Ascending aorta (tissue), 2 donors: ENCODE data around the gene TMEM59L. TPM values are rescaled to one million over a fixed set of nuclear protein-coding genes. Genes with fewer than 3 reads are reported as not detected.
A peak's percentile ranks its signal among the peaks of the same experiment; 100 is the strongest.

Source experiments
- DNase-seq, 2 donors: peaks; one replicate each; pipeline ENCODE4 v3.0.0-alpha.2; 2019; ENCODE audit warnings: low spot score in 2 of 2
- H3K27ac ChIP-seq, 2 donors: fragments of 200-600 bp; sonication (generic); one replicate each; pipeline ENCODE4 v1.5.1; 2016 to 2017; ENCODE audit warnings: mild to moderate bottlenecking in 1 of 2
- H3K27me3 ChIP-seq: fragments of 200-600 bp; sonication (generic); one replicate; pipeline ENCODE4 v1.5.1; 2017
- H3K36me3 ChIP-seq, 2 donors: fragments of 200-600 bp; sonication (generic); one replicate each; pipeline ENCODE4 v1.5.1; 2016
- H3K4me1 ChIP-seq, 2 donors: fragments of 200-600 bp; sonication (generic); one replicate each; pipeline ENCODE4 v1.5.1; 2016 to 2017; ENCODE audit warnings: mild to moderate bottlenecking in 1 of 2
- H3K4me3 ChIP-seq, 2 donors: fragments of 200-600 bp; sonication (generic); one replicate each; pipeline ENCODE4 v1.5.1; 2016 to 2017; ENCODE audit warnings: mild to moderate bottlenecking in 1 of 2
- H3K9me3 ChIP-seq, 2 donors: fragments of 200-600 bp; sonication (generic); one replicate each; pipeline ENCODE4 v1.5.1; 2016
- intact Hi-C: fragments of 100-400 bp; cut with DNase I; formaldehyde crosslinking; loops from one replicate; pipeline ENCODE4 v1.15.1; 2023
- total RNA-seq: library from RNA; depleted of rRNA; stranded (reverse); fragments of >200 nt; gene quantifications from one replicate; pipeline ENCODE4 v1.1.0, GENCODE V29; 2016
- TF ChIP-seq, protein P1 (sequence below), 3 experiments: fragments of 200-600 bp in 2 of 3; fragments of 450-650 bp in 1 of 3; sonication (generic) in 2 of 3; IDR thresholded peaks; one replicate each; pipeline ENCODE4 v1.5.1; 2016 to 2019; ENCODE audit warnings: antibody characterized with exemption in 3 of 3, mild to moderate bottlenecking in 1 of 3, moderate library complexity in 1 of 3

Gene TMEM59L
- total RNA-seq, 1 donor from 2014 or later, result not detected

DNA sequence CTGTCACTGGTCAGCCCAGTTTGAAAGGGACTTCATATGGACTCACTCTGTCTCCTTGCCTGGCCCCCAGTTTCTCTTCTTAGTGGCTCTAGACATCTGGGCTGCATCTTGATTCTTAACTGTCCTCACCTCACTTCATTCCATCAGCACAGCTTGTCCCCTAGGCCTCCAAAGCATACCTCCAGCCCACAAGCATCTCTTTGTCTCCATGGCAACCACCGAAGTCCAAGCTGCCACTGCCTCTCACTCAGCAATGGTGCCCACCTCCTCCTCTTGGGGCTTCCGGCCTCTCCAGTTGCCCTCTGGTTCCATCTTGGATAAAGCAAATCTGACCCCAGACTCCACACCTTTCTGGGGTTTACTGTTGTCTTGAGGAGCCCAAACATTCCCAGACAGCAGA is 14.2 kb downstream of the TMEM59L start:
- Histone ChIP-seq H3K36me3 (no peaks in the 10 kb centered on the region), H3K27me3 (no peaks in the 10 kb centered on the region), H3K4me1 (peaks cover 0 to 5% of the 10 kb centered on the region in 2 donors), H3K4me3 (no peak overlapping the region), H3K27ac (no peak overlapping the region), H3K9me3 (no peaks in the 10 kb centered on the region)
- intact Hi-C loops, result no loop called here
- DNase-seq, result no peak
- TF ChIP-seq, protein P1, sequence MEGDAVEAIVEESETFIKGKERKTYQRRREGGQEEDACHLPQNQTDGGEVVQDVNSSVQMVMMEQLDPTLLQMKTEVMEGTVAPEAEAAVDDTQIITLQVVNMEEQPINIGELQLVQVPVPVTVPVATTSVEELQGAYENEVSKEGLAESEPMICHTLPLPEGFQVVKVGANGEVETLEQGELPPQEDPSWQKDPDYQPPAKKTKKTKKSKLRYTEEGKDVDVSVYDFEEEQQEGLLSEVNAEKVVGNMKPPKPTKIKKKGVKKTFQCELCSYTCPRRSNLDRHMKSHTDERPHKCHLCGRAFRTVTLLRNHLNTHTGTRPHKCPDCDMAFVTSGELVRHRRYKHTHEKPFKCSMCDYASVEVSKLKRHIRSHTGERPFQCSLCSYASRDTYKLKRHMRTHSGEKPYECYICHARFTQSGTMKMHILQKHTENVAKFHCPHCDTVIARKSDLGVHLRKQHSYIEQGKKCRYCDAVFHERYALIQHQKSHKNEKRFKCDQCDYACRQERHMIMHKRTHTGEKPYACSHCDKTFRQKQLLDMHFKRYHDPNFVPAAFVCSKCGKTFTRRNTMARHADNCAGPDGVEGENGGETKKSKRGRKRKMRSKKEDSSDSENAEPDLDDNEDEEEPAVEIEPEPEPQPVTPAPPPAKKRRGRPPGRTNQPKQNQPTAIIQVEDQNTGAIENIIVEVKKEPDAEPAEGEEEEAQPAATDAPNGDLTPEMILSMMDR (IDR thresholded peaks at IDR 0.05), result no peak

DNA sequence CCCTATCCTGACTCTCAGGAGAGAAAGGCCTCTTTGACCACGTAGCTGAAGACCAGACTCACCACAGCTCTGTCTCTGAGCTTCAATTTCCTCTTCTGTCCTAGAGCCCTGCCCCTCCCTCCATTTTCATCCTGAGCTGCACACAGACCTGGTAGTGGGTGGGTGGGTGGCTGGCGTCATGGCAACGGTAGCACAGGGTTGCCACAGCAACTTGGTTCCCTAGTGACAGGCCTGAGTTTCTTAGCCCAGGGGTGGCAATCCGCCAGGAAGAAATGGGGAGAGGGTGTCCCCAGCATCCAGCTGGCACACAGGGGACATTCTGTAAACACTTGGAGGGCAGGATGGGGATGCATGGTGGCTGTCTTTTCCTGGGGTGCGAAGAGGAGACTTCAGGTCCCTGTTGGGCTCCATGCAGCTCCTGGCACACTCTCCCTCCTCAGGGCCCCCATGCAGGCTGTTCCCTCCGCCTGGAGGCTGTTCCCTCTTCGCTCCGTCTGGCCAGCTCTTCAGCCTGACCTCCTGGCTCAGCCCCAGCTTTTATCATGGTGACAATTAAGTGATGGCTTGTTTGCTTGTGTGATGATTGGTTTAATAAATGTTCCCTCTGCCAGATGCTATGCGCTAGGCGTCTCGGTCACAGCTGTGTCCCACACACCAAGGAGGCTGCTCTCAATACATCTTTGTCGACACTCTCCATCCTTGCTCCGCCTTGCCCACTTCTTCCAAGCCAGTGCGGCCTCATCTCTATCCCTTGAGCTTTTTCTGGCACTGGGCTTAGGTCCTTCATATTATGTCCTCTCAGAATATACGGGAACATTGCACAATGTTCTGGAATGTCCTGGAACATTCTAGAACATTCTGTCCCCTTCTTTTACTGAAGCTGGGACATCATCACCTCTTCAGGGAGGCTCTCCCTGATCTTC is 16.8 kb downstream of the TMEM59L start:
- intact Hi-C loops, result no loop called here
- TF ChIP-seq, protein P1 (IDR thresholded peaks at IDR 0.05), result no peak
- H3K4me1 ChIP-seq, result peaks cover 0 to 5% of the 10 kb centered on the region in 2 donors
- no peaks in the 10 kb centered on the region for H3K36me3 ChIP-seq
- H3K27me3 ChIP-seq, result no peaks in the 10 kb centered on the region
- H3K9me3 ChIP-seq, result no peaks in the 10 kb centered on the region
- DNase-seq, result no peak
- H3K4me3 ChIP-seq, result no peak overlapping the region
- no peak overlapping the region for H3K27ac ChIP-seq

DNA sequence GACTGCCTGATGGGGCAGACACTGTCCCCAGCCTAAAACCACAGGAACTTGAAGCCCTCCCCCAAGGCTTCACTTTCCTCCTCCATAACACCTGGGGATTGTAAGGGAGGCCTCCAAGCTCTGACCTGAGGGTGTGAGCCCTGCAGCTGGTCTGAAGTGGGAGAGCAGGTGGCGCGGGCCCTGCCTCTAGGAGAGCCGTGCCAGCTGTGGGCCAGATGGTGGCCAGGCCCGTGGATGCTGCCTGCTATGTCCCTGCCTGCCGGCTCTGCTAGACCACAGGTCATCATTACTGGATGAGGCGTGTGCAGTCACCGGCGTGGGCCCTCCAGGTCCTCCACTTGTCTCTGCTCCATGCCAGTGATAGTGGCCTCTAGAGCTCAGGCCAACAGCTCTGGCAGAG is 20.7 kb downstream of the TMEM59L start:
- Histone ChIP-seq H3K27me3 (no peaks in the 10 kb centered on the region), H3K27ac (no peak overlapping the region), H3K4me3 (no peak overlapping the region), H3K36me3 (no peaks in the 10 kb centered on the region), H3K9me3 (no peaks in the 10 kb centered on the region), H3K4me1 (peaks cover 7 to 15% of the 10 kb centered on the region in 2 donors)
- TF ChIP-seq, protein P1 (IDR thresholded peaks at IDR 0.05), result no peak
- no peak for DNase-seq
- intact Hi-C loops, result no loop called here

DNA sequence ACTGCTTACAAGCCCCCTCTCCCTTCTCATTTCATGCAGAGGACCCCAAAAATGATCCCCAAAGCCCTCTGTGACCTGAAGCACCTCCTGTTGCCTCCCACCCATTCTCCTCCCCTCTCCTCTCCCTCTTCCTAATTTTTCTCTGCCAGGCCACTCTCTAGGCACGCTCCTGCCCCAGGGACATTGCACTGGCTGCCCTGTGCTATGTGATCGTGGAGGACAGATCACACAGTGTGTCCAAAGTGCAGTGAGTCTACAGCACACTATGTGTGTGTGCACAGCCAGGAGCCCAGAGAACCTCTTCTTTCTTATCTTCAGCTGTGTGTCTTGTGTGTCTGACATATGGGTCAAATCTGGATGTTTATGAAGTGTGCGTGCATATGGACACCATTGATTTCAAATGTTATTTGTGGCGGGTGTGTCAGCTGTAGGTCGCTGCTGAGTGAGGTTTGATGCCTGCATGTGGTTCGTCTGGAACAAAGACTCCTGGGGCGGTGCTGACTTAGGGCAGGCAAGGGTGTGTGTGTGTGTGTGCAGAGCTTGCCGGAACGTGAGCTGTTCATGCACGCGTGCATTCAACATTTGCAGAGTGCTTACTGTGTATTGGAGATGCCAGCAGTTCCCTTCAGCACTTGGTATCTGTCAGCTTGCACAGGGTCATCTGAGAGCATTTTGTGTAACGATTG is 22.1 kb downstream of the TMEM59L start:
- intact Hi-C loops, result loop anchor here (5.0 kb wide), 1 partner anchor 42 kb away; no protein-coding TSS in a partner anchor
- H3K27me3 ChIP-seq, result no peaks in the 10 kb centered on the region
- no peaks in the 10 kb centered on the region for H3K36me3 ChIP-seq
- H3K4me3 ChIP-seq, result no peak overlapping the region
- no peak overlapping the region for H3K27ac ChIP-seq
- peaks cover 7 to 12% of the 10 kb centered on the region in 2 donors for H3K4me1 ChIP-seq
- TF ChIP-seq, protein P1 (IDR thresholded peaks at IDR 0.05), result no peak
- DNase-seq, result no peak
- no peaks in the 10 kb centered on the region for H3K9me3 ChIP-seq

DNA sequence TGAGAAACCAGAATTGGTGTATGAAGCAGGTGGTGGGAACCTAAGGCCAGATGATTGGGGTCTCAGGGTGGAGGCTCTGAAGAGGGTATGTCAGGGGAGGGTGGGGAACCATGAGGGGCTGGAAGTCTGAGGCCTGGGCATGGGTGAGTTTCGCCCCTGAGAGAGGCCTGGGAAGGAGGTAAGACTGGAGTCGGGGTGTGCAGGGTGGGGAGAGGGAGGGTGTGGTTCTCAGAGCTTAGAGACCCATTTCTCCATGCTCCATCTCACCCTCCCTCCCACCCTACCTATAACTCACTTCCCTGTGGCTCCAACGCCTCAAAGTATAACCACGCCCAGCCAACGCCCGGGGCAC is 23.1 kb downstream of the TMEM59L start:
- Histone ChIP-seq H3K27me3 (no peaks in the 10 kb centered on the region), H3K4me1 (peaks cover 7 to 9% of the 10 kb centered on the region in 2 donors), H3K27ac (peak overlapping the region; percentile 4 to 94), H3K9me3 (no peaks in the 10 kb centered on the region), H3K4me3 (peak overlapping the region in 1 of 2 donors; percentile 85), H3K36me3 (peaks cover 0 to under 1% of the 10 kb centered on the region in 2 donors)
- intact Hi-C loops, result loop anchor here (1.0 to 5.0 kb wide), 3 partner anchors 44 to 114 kb away; partner anchors contain the start of genes CRTC1 and ELL
- TF ChIP-seq, protein P1 (IDR thresholded peaks at IDR 0.05), result no peak
- DNase-seq, result no peak
